GM12872 (cell line): Measurements from ENCODE around the gene DRD3.

Experiments used
- CTCF ChIP-seq: IDR thresholded peaks from 3 replicates; pipeline ENCODE4 v1.5.1; 2011; ENCODE audit warnings: low read depth, mild to moderate bottlenecking, low read length, moderate library complexity; ENCODE audit not compliant: insufficient read depth

The DRD3 gene

GRCh38 chr3:114213292-114213626 lies 34.4 kb upstream of the DRD3 start:
- no peak for TF ChIP-seq CTCF

GRCh38 chr3:114212646-114213045 lies 33.8 kb upstream of the DRD3 start:
- no peak for TF ChIP-seq CTCF

GRCh38 chr3:114207768-114208167 lies 28.9 kb upstream of the DRD3 start:
- TF ChIP-seq CTCF, result no peak

GRCh38 chr3:114206342-114206741 lies 27.5 kb upstream of the DRD3 start:
- TF ChIP-seq CTCF, result no peak

GRCh38 chr3:114205541-114205940 lies 26.7 kb upstream of the DRD3 start:
- TF ChIP-seq CTCF, result no peak

- TF ChIP-seq CTCF, result no peak
Observed at GRCh38 chr3:114194750-114195149, 15.9 kb upstream of the DRD3 start.

GRCh38 chr3:114192136-114192535 lies 13.3 kb upstream of the DRD3 start:
- TF ChIP-seq CTCF, result no peak

GRCh38 chr3:114186501-114186900 lies 7.6 kb upstream of the DRD3 start:
- TF ChIP-seq CTCF, result no peak
